ENCODE results near the gene PCDHGA8. TPM values are rescaled to one million over a fixed set of nuclear protein-coding genes. Genes with fewer than 3 reads are reported as not detected.

Gene PCDHGA8
- total RNA-seq, 4 donors from 2014 or later = 1.7 to 5.8 (median 3.3) TPM

DNA sequence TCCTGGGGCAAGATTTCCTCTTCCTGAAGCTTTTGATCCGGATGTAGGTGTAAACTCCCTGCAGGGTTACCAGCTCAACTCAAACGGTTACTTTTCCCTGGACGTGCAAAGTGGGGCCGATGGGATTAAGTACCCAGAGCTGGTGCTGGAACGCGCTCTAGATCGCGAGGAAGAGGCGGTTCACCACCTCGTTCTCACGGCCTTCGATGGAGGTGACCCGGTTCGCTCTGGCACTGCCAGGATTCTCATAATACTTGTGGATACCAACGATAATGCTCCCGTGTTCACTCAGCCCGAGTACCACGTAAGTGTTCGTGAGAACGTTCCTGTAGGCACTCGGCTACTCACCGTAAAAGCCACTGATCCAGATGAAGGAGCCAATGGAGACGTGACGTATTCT lies 36.8 kb upstream of the PCDHGA8 start:
- no peak for DNase-seq (ENCODE audit: extremely low spot score)
- Histone ChIP-seq H3K4me1 (no peaks in the 10 kb centered on the region), H3K9me3 (peaks cover 10 to 98% (median 95%) of the 10 kb centered on the region in 4 donors), H3K27ac (replicated peaks in 1 of 4) (no peak overlapping the region), H3K4me3 (peak overlapping the region; percentile 21 to 48 (median 43)), H3K36me3 (no peaks in the 10 kb centered on the region), H3K27me3 (peaks cover 0 to 22% (median 3%) of the 10 kb centered on the region in 4 donors)
- TF ChIP-seq, protein P1, sequence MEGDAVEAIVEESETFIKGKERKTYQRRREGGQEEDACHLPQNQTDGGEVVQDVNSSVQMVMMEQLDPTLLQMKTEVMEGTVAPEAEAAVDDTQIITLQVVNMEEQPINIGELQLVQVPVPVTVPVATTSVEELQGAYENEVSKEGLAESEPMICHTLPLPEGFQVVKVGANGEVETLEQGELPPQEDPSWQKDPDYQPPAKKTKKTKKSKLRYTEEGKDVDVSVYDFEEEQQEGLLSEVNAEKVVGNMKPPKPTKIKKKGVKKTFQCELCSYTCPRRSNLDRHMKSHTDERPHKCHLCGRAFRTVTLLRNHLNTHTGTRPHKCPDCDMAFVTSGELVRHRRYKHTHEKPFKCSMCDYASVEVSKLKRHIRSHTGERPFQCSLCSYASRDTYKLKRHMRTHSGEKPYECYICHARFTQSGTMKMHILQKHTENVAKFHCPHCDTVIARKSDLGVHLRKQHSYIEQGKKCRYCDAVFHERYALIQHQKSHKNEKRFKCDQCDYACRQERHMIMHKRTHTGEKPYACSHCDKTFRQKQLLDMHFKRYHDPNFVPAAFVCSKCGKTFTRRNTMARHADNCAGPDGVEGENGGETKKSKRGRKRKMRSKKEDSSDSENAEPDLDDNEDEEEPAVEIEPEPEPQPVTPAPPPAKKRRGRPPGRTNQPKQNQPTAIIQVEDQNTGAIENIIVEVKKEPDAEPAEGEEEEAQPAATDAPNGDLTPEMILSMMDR (IDR thresholded peaks at IDR 0.05) = no peak
- TF ChIP-seq POLR2AphosphoS5 (IDR thresholded peaks at IDR 0.05) (no peak), EP300 (IDR thresholded peaks at IDR 0.05) (no peak), POLR2A (IDR thresholded peaks at IDR 0.05; ENCODE audit: low read depth) (no peak)
- intact Hi-C loops (cut with DNase I) = loop anchor here (10.0 kb wide), 1 partner anchor 209 kb away; no protein-coding TSS in a partner anchor
- WGBS = 48% methylated on average over 24 of the region's 24 CpGs

DNA sequence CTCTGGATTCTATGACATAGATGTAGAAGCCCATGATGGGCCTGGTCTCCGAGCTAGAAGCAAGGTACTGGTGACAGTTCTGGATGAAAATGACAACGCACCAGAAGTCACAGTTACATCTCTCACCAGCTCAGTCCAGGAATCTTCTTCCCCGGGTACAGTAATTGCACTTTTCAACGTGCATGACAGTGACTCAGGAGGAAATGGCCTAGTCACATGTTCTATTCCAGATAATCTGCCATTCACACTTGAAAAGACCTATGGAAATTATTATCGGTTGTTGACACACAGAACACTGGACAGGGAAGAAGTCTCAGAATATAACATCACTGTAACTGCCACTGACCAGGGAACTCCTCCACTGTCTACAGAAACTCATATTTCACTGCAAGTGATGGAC lies 36.3 kb upstream of the PCDHGA8 start:
- intact Hi-C loops (cut with DNase I) = loop anchor here (10.0 kb wide), 1 partner anchor 209 kb away; no protein-coding TSS in a partner anchor
- 78% methylated on average over 5 of the region's 5 CpGs for WGBS
- peaks cover 10 to 98% (median 95%) of the 10 kb centered on the region in 4 donors for H3K9me3 ChIP-seq

DNA sequence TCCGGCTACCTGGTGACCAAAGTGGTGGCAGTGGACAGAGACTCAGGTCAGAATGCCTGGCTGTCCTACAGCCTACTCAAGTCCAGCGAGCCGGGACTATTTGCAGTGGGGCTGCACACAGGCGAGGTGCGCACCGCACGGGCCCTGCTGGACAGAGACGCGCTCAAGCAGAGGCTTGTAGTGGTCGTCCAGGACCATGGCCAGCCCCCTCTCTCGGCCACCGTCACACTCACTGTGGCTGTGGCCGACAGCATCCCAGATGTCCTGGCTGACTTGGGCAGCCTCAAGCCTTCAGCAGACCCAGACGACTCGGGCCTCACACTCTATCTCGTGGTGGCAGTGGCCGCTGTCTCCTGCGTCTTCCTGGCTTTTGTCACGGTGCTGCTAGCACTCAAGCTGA lies 35.5 kb upstream of the PCDHGA8 start:
- H3K27ac ChIP-seq (replicated peaks in 1 of 4) = no peak overlapping the region
- no peak for DNase-seq (ENCODE audit: extremely low spot score)
- WGBS = 61% methylated on average over 4 of the region's 19 CpGs
- H3K36me3 ChIP-seq = no peaks in the 10 kb centered on the region
- no peak for TF ChIP-seq EP300 (IDR thresholded peaks at IDR 0.05)
- no peak for TF ChIP-seq POLR2A (IDR thresholded peaks at IDR 0.05; ENCODE audit: low read depth)
- TF ChIP-seq, protein P1 (IDR thresholded peaks at IDR 0.05) = no peak
- TF ChIP-seq POLR2AphosphoS5 (IDR thresholded peaks at IDR 0.05) = no peak
- H3K4me1 ChIP-seq = no peaks in the 10 kb centered on the region
- no peak overlapping the region for H3K4me3 ChIP-seq
- H3K9me3 ChIP-seq = peaks cover 10 to 98% (median 95%) of the 10 kb centered on the region in 4 donors
- intact Hi-C loops (cut with DNase I) = loop anchor here (10.0 kb wide), 1 partner anchor 208 kb away; no protein-coding TSS in a partner anchor
- H3K27me3 ChIP-seq = peaks cover 0 to 14% (median 0%) of the 10 kb centered on the region in 4 donors

More for the DNA sequence above, 36.3 kb upstream of the PCDHGA8 start:
- no peaks in the 10 kb centered on the region for H3K4me1 ChIP-seq
- no peak overlapping the region for H3K4me3 ChIP-seq
- TF ChIP-seq POLR2AphosphoS5 (IDR thresholded peaks at IDR 0.05) (no peak), POLR2A (IDR thresholded peaks at IDR 0.05; ENCODE audit: low read depth) (no peak), EP300 (IDR thresholded peaks at IDR 0.05) (no peak)
- TF ChIP-seq, protein P1 (IDR thresholded peaks at IDR 0.05) = no peak
- DNase-seq (ENCODE audit: extremely low spot score) = no peak
- H3K27me3 ChIP-seq = peaks cover 0 to 17% (median 2%) of the 10 kb centered on the region in 4 donors
- H3K27ac ChIP-seq (replicated peaks in 1 of 4) = no peak overlapping the region
- H3K36me3 ChIP-seq = no peaks in the 10 kb centered on the region

DNA sequence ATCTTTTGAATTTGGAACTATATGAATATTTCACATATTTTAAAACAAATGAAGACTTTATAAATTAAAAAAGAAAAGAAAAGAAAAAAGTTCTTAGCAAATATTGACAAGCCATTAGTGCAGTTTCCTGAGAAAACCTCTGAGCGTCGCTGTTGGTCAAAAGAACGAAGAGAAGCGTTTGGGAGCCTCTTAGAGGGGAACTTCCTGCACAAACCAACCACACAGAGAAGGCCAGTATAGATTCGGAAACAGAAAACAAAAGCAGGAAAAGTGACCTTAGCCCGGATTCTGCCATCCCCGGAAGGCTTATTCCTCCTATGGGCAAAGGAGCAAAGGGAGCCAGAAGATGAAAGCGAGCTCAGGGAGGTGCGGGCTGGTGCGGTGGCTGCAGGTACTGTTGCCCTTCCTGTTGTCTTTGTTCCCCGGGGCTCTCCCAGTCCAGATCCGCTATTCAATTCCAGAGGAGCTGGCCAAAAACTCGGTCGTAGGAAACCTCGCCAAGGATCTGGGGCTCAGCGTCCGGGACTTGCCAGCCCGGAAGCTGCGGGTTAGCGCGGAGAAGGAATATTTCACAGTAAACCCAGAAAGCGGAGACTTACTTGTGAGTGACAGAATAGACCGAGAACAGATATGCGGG lies 32.5 kb upstream of the PCDHGA8 start, which contains the start of gene PCDHGB2:
TSS of gene PCDHGB2 (plus strand) at position 205 of the 637 bp plus-strand sequence. CDS start at position 347, 142 bp downstream.
- peak within 1 kb of the TSS; percentile 23 to 41 (median 24) for H3K4me3 ChIP-seq
- no peak within 1 kb of the TSS for H3K27ac ChIP-seq (replicated peaks in 1 of 4)
- 22% methylated on average over 23 of the region's 24 CpGs for WGBS
- no peaks in the 10 kb centered on the region for H3K36me3 ChIP-seq
- no peaks in the 10 kb centered on the region for H3K4me1 ChIP-seq
- H3K27me3 ChIP-seq = peaks cover 0 to 27% (median 0%) of the 10 kb centered on the region in 4 donors
- H3K9me3 ChIP-seq = peaks cover 10 to 100% (median 98%) of the 10 kb centered on the region in 4 donors
- no peak for DNase-seq (ENCODE audit: extremely low spot score)
- intact Hi-C loops (cut with DNase I) = loop anchor here (10.0 kb wide), 1 partner anchor 205 kb away; no protein-coding TSS in a partner anchor
- TF ChIP-seq, protein P1 (IDR thresholded peaks at IDR 0.05) = peak in 2 of 3 experiments; percentile 14 to 25
- TF ChIP-seq POLR2A (IDR thresholded peaks at IDR 0.05; ENCODE audit: low read depth) (no peak), POLR2AphosphoS5 (IDR thresholded peaks at IDR 0.05) (no peak), EP300 (IDR thresholded peaks at IDR 0.05) (no peak)

Data from esophagus muscularis mucosa (tissue), 4 donors.